ES-I3 (cell line): ENCODE data around the gene KANSL1L.

Experiments
- H3K36me3 ChIP-seq: 2 replicates; pipeline ENCODE4 v1.6.1; 2013; ENCODE audit warnings: mild to moderate bottlenecking, low read length, control low read depth, moderate library complexity; ENCODE audit not compliant: insufficient read depth
- H3K4me1 ChIP-seq: 2 replicates; pipeline ENCODE4 v1.6.1; 2013; ENCODE audit warnings: mild to moderate bottlenecking, control low read depth, low read length; ENCODE audit not compliant: insufficient read depth
- H3K9ac ChIP-seq: 2 replicates; pipeline ENCODE4 v1.6.1; 2013; ENCODE audit warnings: low read depth, mild to moderate bottlenecking, low read length, moderate library complexity
- H3K9me3 ChIP-seq: 2 replicates; pipeline ENCODE4 v1.6.1; 2013; ENCODE audit warnings: mild to moderate bottlenecking, low read length, moderate library complexity; ENCODE audit not compliant: control insufficient read depth, insufficient read depth

KANSL1L gene

DNA sequence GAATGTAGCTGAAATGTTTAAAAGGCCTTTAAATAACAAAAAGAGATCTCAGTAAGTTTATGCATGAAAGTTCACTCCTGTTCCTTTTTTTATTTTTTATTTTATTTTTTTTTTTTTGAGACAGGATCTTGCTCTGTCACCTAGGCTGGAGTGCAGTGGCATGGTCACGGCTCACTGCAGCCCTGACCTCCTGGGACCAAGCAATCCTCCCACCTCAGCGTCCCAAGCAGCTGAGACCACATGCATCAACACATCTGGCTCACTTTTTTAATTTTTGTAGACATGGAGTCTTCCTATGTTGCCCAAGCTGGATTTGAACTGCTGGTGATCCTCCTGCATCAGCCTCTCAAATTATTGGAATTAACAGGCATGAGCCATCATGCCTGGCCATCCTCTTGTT lies 84.3 kb downstream of the KANSL1L start:
- Histone ChIP-seq H3K4me1 (no peaks in the 10 kb centered on the region), H3K36me3 (no peaks in the 10 kb centered on the region), H3K9ac (no peak overlapping the region), H3K9me3 (no peaks in the 10 kb centered on the region)

DNA sequence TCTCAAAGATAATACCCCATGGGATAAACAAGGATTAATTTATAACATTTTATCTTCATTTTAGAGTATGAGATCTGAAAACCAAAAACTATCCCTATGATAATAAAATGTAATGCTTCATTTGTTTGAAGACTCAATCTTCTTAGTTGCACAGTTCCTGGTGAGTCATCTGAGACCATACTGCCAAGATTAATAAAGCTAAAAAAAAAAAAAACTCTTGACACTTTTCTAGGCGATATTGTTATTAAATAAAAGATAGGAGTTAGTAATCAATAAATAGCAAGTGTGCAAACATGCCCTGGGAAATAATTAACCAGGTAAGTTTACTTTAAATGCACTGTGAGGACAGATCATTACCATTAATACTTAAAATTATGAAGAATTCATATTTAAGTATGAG lies 84.9 kb downstream of the KANSL1L start:
- Histone ChIP-seq H3K36me3 (no peaks in the 10 kb centered on the region), H3K4me1 (no peaks in the 10 kb centered on the region), H3K9me3 (no peaks in the 10 kb centered on the region), H3K9ac (no peak overlapping the region)

DNA sequence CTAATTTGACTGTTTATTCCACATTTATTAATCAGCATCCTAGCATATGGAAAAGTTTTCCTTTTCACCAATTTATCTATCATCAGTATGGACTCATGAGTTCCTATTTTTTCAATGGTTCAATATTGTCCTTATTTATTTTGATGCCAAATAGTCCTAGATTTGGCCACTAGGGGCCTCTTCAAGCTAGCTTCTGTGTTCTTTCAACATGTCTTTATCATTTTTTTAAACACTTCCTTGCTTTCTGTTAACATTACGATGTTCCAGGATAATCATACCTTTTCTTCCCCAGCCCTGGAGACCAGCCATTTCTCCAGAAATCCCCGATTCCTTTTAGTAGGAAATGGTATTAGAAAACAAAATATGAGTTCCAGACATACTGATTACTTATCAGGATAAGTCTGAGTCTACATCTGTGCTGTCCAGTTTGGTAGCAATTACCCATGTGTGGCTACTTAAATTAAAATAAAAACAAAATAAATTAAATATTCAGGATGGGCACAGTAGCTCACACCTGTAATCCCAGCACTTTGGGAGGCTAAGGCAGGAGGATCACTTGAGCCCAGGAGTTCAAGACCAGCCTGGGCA lies 98.2 kb downstream of the KANSL1L start:
- Histone ChIP-seq H3K4me1 (peaks cover 6% of the 10 kb centered on the region; the same call in 1 of the 2 replicates), H3K36me3 (no peaks in the 10 kb centered on the region), H3K9me3 (no peaks in the 10 kb centered on the region), H3K9ac (no peak overlapping the region)

DNA sequence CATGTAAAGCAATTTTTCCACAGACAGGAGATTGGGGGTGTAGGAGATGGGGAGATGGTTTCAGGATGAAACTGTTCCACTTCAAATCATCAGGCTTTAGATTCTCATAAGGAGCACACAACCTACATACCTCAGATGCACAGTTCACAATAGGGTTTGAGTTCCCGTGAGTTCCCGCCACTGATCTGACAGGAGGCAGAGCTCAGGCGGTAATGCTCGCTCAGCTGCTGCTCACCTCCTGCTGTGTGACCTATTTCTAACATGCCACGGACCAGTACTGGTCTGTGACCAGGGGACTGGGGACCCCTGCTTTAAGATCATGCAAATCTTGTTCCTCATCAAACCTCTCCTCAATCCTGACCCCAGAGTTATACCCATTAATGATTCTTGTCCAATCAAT lies 98.7 kb downstream of the KANSL1L start:
- Histone ChIP-seq H3K9me3 (no peaks in the 10 kb centered on the region), H3K36me3 (no peaks in the 10 kb centered on the region), H3K4me1 (peaks cover 6% of the 10 kb centered on the region; the same call in 1 of the 2 replicates)

DNA sequence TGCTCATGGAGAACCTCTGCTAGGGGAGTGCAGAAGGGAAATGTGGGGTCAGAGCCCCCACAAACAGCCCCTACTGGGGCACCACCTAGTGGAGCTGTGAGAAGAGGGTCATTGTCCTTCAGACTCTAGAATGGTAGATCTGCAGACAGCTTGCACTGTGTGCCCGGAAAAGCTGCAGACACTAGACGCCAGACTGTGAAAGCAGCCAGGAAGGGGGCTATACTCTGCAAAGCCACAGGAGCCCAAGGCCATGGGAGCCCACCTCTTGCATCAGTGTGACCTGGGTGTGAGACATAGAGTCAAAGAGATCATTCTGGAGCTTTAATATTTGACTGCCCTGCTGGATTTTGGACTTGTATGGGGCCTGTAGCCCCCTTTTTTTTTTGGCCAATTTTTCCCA lies 107.9 kb downstream of the KANSL1L start:
- Histone ChIP-seq H3K9me3 (no peaks in the 10 kb centered on the region), H3K9ac (no peak overlapping the region), H3K36me3 (no peaks in the 10 kb centered on the region), H3K4me1 (no peaks in the 10 kb centered on the region)

More for the DNA sequence above, 98.7 kb downstream of the KANSL1L start:
- no peak overlapping the region for H3K9ac ChIP-seq

DNA sequence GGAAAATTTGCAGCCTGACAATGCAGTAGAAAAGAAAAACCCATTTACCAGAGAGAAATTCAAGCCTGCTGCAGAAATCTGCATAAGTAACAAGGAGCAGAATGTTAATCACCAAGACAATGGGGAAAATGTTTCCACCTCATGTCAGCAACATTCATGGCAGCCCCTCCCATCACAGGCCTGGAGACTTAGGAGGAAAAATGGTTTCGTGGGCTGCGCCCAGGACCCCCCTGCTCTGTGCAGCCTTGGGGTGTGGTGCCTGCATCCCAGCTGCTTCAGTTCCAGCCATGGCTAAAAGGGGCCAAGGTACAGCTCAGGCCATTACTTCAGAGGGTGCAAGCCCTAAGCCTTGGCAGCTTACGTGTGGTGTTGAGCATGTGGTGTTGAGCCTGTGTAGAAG lies 115.4 kb downstream of the KANSL1L start:
- Histone ChIP-seq H3K4me1 (no peaks in the 10 kb centered on the region), H3K36me3 (peaks cover 5% of the 10 kb centered on the region; the same call in 1 of the 2 replicates), H3K9me3 (no peaks in the 10 kb centered on the region), H3K9ac (no peak overlapping the region)

DNA sequence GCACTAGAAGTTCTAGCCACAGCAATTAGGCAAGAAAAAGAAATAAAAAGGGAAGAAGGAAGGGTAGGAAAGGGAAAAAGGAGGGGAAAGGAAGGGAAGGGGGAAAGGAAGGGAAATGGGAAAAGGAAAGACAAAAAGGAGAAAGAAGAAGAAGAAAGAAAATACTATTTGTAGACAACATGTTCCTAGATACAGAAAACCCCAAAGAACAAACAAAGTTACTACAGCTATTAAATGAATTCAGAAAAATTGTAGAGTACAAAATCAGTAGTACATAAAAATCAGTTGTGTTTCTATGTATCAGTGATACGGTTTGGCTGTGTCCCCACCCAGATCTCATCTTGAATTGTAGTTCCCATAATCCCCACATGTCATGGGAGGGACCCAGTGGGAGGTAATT lies 116.5 kb downstream of the KANSL1L start:
- Histone ChIP-seq H3K36me3 (peaks cover 5% of the 10 kb centered on the region; the same call in 1 of the 2 replicates), H3K9me3 (no peaks in the 10 kb centered on the region), H3K9ac (no peak overlapping the region)

DNA sequence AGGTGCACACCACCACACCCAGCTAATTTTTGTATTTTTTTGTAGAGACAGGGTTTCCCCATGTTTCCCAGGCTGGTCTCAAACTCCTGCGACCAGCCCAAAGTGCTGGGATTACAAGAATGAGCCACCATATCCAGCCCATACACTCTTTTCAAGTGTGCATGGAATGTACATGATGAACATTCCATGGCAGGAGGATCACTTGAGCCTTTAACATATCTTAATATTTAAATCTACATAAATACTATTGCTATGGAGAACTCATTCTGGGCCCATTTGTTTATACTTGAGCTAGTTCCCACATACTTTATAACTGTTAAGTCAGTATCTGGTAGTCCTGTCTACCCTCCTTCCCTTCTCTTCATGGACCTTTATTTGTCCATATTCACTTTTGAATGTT lies 120.3 kb downstream of the KANSL1L start:
- H3K4me1 ChIP-seq, result no peaks in the 10 kb centered on the region
- no peaks in the 10 kb centered on the region for H3K9me3 ChIP-seq
- no peak overlapping the region for H3K9ac ChIP-seq
- H3K36me3 ChIP-seq, result peaks cover 13% of the 10 kb centered on the region; the same call in 1 of the 2 replicates

More for the DNA sequence above, 116.5 kb downstream of the KANSL1L start:
- no peaks in the 10 kb centered on the region for H3K4me1 ChIP-seq

DNA sequence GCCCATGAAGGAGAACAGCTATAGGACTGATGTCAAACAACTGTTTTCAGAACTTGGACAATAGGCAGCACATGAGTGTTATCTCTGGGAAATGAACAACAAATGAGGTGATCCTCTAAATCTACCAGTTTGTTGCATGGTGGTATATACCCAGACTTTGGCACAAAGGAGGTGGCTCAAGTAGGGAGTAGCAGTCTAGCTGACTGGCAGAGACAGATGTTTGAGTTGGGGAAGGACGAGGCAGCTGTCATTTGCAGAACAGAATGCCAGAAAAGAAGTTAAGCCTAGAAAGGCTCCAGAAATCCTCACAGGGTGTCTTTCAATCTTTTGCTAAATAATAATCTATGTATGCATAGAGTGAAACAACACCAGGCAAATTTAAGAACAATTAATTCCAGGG lies 121.4 kb downstream of the KANSL1L start:
- Histone ChIP-seq H3K9me3 (no peaks in the 10 kb centered on the region), H3K36me3 (0 out of 2 replicates have a peak, but pooled peaks cover 8% of the 10 kb centered on the region), H3K4me1 (no peaks in the 10 kb centered on the region), H3K9ac (no peak overlapping the region)

DNA sequence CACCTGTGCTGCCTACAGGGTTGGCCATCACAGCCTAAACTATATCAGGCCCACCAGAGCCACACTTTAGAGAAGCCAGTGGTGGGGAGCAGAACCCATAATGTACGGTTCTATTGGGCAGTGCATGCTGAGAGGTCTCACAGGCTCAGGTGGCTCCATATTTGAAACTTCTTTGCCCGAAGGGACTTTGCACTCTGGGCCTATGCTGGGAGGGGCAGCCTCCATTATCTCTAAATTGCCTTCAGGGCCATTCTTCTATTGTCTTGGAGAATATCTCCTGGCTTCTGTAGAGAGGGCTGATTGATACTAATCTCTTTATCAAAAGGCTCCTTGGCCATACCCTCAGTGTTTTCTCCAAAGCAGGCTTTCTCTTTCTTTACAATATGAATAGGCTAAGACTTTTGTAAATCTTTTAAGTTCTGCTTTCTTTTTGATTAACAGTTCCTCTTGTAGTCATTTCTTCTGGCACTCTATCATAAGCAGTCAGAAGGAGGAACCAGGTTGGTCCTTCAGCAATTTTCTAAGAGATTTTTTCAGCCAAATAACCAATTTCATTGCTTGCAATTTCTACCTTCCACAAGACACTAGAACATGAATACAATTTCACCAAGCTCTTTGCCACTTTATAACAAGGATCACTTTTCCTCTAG lies 124.2 kb downstream of the KANSL1L start:
- no peaks in the 10 kb centered on the region for H3K4me1 ChIP-seq
- 0 out of 2 replicates have a peak, but pooled peaks cover 8% of the 10 kb centered on the region for H3K36me3 ChIP-seq
- H3K9ac ChIP-seq, result no peak overlapping the region
- H3K9me3 ChIP-seq, result no peaks in the 10 kb centered on the region

DNA sequence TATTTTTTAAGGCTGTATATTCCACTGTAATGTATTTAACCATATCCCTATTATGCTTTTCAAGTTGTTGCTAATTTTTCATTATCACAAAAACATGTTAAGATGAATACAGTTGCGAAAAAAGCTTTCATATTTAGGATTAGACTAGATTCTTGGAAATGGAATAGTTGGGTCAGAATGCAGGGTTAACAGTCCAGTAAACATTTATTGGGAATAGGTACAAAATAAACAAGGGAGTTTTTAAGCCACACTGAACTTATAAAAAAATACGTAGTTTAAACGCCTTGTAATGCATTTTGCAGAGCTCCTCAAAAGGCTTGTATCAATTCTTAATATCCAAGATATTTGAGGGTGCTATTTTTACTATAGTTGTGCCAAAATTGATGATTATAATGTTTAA lies 133.1 kb downstream of the KANSL1L start:
- H3K4me1 ChIP-seq, result no peaks in the 10 kb centered on the region
- no peak overlapping the region for H3K9ac ChIP-seq
- no peaks in the 10 kb centered on the region for H3K9me3 ChIP-seq
- H3K36me3 ChIP-seq, result no peaks in the 10 kb centered on the region; the same call in 1 of the 2 replicates

DNA sequence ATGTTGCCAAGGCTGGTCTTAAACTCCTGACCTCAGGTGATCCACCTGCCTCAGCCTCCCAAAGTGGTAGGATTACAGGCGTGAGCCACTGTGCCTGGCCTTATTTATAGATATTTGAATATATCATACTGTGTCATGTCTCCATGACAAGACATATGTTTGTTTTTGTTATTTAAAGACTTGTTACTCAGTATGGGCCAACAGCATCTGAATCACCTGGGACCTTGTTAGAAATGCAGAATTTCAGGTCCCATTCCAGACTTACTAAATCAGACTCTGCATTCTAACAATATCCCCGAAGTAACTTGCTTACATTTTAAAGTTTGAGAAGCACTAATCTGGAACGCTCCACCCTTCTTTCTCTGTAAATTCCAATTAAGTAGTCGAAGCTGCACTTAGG lies 135.5 kb downstream of the KANSL1L start:
- Histone ChIP-seq H3K36me3 (no peaks in the 10 kb centered on the region; the same call in 1 of the 2 replicates), H3K9me3 (no peaks in the 10 kb centered on the region), H3K4me1 (no peaks in the 10 kb centered on the region), H3K9ac (no peak overlapping the region)

DNA sequence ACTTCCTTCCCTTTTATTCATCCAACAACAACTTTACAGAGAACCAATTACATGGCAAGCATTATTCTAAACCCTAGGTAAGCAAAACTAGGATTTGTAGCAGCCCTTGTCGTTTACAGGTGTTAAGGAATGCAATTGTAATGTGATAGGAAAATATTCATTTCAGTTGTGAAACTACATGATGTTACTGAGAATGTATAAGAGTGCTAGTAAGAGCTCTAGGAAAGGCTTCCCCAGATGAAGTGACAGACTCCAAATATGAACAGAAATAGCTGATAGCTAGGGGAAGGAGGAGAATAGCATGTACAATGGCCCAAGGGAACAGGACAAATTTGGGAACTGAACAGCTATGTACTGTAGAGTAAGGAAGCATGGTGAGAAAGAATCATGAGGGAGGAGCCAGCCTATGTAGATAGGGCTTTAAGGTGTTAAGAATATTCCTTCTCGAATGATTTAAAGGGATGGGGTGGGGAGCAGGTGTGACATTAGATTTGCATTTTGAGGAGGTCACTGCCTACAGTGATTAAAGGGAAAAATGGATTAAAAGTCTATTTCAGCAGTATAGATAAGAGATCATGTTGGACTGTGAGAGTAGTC lies 137.0 kb downstream of the KANSL1L start:
- Histone ChIP-seq H3K9ac (no peak overlapping the region), H3K36me3 (no peaks in the 10 kb centered on the region; the same call in 1 of the 2 replicates), H3K4me1 (no peaks in the 10 kb centered on the region), H3K9me3 (no peaks in the 10 kb centered on the region)

DNA sequence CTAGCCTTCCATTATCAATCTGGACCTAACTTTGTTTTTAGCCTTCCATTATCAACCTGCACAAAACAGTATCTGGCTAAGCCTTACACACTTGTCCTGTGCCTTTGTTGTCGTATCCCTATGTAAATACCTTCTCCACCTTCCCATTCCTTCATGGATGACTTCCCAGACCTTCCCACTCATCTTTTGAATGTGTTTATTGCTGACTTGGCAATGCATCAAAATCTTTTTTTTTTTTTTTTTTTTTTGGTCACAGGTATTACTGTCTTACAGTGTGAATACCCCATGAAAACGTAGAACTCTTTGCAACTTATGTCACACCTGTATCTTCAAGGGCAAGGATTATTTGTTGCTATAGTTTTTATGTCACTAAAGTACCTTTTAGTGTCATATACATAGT lies 143.0 kb downstream of the KANSL1L start:
- H3K9me3 ChIP-seq, result no peaks in the 10 kb centered on the region
- peaks cover 4% of the 10 kb centered on the region for H3K36me3 ChIP-seq
- no peak overlapping the region for H3K9ac ChIP-seq
- no peaks in the 10 kb centered on the region for H3K4me1 ChIP-seq

DNA sequence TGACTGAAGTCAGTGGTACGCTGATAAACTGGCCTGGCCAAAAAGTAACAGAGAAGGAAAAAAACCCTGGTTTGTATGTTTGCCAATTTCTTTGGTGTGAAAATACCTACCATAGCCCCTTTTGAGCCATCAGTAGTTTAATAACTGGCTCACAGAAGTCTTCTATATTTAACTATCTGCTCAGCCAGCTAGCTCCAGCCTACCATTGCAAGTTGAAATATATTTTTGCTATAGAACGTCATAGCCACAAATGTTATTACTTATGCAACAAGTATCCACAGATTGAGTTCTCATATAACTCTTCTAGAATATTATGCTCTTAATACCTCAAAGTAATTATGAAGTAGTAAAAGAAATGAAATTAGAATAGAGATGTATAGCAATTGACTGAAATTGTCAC lies 143.6 kb downstream of the KANSL1L start:
- Histone ChIP-seq H3K9ac (no peak overlapping the region), H3K9me3 (no peaks in the 10 kb centered on the region), H3K4me1 (no peaks in the 10 kb centered on the region), H3K36me3 (peaks cover 4% of the 10 kb centered on the region)
